IMR-90 (cell line): ENCODE measurements around the gene LPAR1.

Experiments used
- CTCF ChIP-seq: conservative IDR thresholded peaks from 2 replicates; pipeline ENCODE4 v1.5.1; 2012; ENCODE audit warnings: mild to moderate bottlenecking, low read depth, low read length, improper control_type of control experiment
- MXI1 ChIP-seq: IDR thresholded peaks from 2 replicates; pipeline ENCODE4 v1.6.1; 2012; ENCODE audit warnings: low read depth, mild to moderate bottlenecking, low read length, moderate library complexity, borderline replicate concordance
- POLR2A ChIP-seq: IDR thresholded peaks from 2 replicates; pipeline ENCODE4 v1.6.1; 2012; ENCODE audit warnings: mild to moderate bottlenecking, low read depth, low read length
- RAD21 ChIP-seq: IDR thresholded peaks from 2 replicates; pipeline ENCODE4 v1.6.1; 2012; ENCODE audit warnings: low read length, improper control_type of control experiment
- RCOR1 ChIP-seq: IDR thresholded peaks from 2 replicates; pipeline ENCODE4 v1.6.1; 2012; ENCODE audit warnings: mild to moderate bottlenecking, low read length, improper control_type of control experiment; ENCODE audit not compliant: insufficient replicate concordance

GRCh38 chr9:111041902-111042301 lies 3.6 kb upstream of the LPAR1 start:
- no peak for TF ChIP-seq CTCF
- no peak for TF ChIP-seq POLR2A
- no peak for TF ChIP-seq RAD21
- no peak for TF ChIP-seq RCOR1
- TF ChIP-seq MXI1: no peak
